Activated CD4-positive, alpha-beta T cell treated with anti-CD3 and anti-CD28 coated beads, Interleukin-10, Interleukin-2, amounts not matched to agents 100 ng/mL and 50 ng/mL, durations not matched to agents 16 hours and 8 hours (primary cell): ENCODE results near the gene CUTA.
A peak's percentile ranks its signal among the peaks of the same experiment; 100 is the strongest.

ENCODE experiments used
- DNase-seq: peaks from one replicate; pipeline ENCODE4 v3.0.0-alpha.2; 2020

CUTA gene

GRCh38 chr6:33438978-33439594 is 21.2 kb upstream of the CUTA start:
- no peak for DNase-seq

- DNase-seq, result no peak
Measured at GRCh38 chr6:33437666-33438065, 19.8 kb upstream of the CUTA start.

- DNase-seq, result no peak
Measured at GRCh38 chr6:33434961-33435360, 17.1 kb upstream of the CUTA start.

GRCh38 chr6:33433544-33434191 is 15.8 kb upstream of the CUTA start:
- no peak for DNase-seq

- DNase-seq, result no peak
Measured at GRCh38 chr6:33433001-33433543, 15.2 kb upstream of the CUTA start.

- no peak for DNase-seq
Measured at GRCh38 chr6:33432546-33432945, 14.6 kb upstream of the CUTA start.

- no peak for DNase-seq
Measured at GRCh38 chr6:33431880-33432541, 14.1 kb upstream of the CUTA start.

GRCh38 chr6:33430991-33431879 is 13.3 kb upstream of the CUTA start:
- DNase-seq, result peak; percentile 84

- DNase-seq, result peak; percentile 44
Measured at GRCh38 chr6:33430334-33430733, 12.4 kb upstream of the CUTA start.

- DNase-seq, result peak; percentile 33
Measured at GRCh38 chr6:33429750-33430052, 11.8 kb upstream of the CUTA start.

- DNase-seq, result no peak
Measured at GRCh38 chr6:33428966-33429749, 11.3 kb upstream of the CUTA start.

GRCh38 chr6:33428224-33428965 is 10.5 kb upstream of the CUTA start:
- DNase-seq, result peak; percentile 65

- peak; percentile 52 for DNase-seq
Measured at GRCh38 chr6:33427585-33428223, 9.8 kb upstream of the CUTA start.

GRCh38 chr6:33426590-33427511 is 8.9 kb upstream of the CUTA start:
- DNase-seq, result peak; percentile 40

GRCh38 chr6:33425668-33426577 is 8.0 kb upstream of the CUTA start:
- DNase-seq, result peak; percentile 87

GRCh38 chr6:33424855-33425667 is 7.2 kb upstream of the CUTA start:
- DNase-seq, result no peak

- DNase-seq, result no peak
Measured at GRCh38 chr6:33423777-33424176, 5.9 kb upstream of the CUTA start.

- DNase-seq, result no peak
Measured at GRCh38 chr6:33421344-33421643, 3.4 kb upstream of the CUTA start.
